KBM-7 (cell line): ENCODE results near the gene KAT6B.
"Not testable (repeated sequence)": the region's sequence is repeated elsewhere in the genome, so short reads cannot be mapped to it uniquely, and the experiment has no call there.

ENCODE experiments used
- DNase-seq: peaks from one replicate; pipeline ENCODE4 v3.0.0-alpha.2; 2015
- in situ Hi-C: fragments of 300-500 bp; cut with MboI; formaldehyde crosslinking; loops from 2 replicates; pipeline ENCODE4 v1.14.3; 2020; ENCODE audit warnings: low sequenced_read_pairs, low pct_unique_long_range_greater_than_20kb, mixed read lengths

The KAT6B gene

DNA sequence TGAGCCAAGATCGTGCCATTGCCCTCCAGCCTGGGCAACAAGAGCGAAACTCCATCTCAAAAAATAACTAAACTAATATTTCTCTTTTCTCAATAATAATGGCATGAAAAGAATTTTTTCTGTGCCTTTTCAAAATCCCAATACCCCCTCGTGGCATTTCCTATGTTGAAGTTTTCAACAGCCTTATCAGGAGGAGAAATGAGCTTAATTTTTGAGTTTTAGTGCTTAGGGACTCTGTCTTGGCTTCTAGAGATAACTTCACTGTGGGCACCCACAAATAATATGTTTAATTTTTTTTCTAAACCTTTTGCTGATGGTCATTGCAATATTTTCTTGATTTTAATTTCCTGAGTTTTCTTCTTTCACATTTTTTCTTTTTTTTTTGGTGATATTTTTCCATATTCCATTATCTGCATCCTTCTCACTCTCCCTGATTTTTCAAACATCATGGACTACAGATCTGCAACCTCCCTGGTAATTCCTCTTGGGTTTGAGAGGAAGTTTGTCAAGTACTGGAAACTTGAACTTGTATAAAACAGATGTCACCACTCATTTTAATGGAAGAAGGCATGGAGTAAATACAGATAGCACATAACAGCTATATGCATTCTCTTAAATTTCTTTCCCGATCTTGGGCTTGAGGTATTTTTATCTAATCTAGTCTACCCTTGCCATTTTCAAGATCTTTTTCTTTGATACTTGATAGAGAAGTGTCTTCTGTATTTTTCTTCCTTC, 84.0 kb downstream of the KAT6B start:
- in situ Hi-C loops: no loop called here
- no peak for DNase-seq

DNA sequence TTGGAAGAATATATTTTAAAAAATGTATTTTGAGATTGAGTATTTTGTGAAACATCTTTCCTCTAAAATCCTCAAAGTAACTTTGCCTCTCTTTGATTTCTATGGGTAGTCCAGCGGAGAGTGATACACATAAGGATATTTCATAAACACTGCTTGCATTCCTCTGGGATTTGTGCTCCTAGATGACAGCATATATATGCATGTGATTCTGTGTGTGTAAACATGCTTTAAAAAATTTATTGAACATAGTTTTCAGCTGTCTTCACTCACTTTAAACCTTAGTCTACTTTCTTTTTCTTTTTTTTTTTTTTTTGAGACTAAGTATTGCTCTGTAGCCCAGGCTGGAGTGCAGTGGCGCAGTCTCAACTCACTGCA, 84.6 kb downstream of the KAT6B start:
- DNase-seq: no peak
- in situ Hi-C loops: no loop called here

DNA sequence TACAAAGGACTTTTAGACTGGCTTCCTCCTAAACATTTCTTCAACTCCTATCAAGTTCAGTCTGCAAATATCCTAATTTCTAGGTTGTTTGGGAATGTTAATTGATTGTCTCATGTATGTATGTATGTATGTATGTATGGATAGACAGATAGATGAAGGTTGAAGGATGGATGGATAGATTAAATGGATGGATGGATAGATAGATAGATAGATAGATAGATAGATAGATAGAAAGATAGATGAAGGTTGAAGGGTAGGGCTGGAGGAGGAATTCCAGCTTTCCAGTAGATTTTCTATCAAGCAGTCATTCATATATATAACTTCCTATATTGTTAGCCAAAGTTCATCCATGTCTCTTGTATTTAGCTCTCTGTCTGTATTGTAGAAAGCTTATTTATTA, 85.8 kb downstream of the KAT6B start:
- in situ Hi-C loops: no loop called here
- DNase-seq: no peak

DNA sequence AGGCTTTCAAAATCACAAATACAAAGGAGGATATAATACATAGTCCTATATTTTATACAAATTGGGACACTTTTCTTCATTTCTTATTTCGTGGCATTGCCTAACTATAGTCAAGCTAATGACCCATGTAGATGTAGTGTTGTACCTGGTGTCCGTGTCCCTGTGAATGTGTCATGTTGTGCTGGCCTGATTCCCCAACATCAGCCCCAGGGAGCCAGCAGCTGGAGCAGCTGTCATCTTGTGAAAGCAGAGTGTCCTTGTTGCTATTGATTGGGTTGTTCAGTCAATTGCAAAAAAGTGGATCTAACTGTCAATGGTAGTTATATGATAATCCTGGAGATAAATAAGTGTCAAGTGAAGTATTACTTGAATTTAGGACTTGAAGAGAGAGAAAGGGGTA, 86.3 kb downstream of the KAT6B start:
- no peak for DNase-seq
- in situ Hi-C loops: no loop called here

DNA sequence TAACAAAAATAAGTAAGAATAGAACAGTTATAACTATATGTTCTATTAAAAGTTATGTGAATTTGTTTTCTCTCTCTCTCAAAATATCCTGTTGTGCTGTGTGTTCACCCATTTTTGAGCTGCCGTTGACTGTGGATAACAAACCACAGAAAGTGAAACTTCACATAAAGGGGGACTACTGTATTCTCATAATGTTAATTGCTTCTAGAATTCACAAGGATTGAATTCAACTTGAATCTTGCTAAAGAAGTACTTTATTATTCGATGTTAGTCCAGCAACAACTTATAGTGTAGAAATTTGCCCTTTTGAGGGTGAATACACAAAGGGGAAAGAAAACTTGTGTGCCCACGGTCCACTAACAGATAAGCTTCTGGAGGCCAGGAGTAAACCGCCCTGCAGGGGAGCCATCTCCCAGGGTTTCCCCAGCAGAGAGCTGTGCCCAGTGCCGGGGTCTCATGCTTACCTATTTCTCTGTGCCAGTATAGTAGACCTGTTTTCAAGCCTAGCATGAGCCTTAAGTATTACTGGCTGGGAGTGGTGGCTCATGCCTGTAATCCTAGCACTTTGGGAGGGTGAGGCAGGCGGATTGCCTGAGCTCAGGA, 87.1 kb downstream of the KAT6B start:
- in situ Hi-C loops: no loop called here
- no peak for DNase-seq

DNA sequence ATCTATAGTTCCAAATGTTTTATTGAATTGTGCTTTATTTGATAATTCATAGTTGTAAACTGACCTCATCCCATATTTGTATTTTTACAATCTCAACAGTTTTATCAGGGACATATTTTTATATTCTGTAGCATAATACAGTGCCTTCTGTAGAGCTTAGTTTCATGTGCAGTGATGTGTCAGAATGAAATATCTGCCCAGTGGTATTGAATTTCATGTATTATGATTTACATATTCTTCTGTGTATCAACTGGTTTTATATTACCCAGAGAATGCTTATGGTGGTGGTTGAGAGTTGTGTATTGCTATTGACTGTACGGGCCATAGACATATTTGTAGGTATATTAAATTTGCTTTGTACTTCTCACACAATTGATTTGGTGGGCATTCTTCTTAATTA, 89.9 kb downstream of the KAT6B start:
- in situ Hi-C loops: no loop called here
- no peak for DNase-seq

DNA sequence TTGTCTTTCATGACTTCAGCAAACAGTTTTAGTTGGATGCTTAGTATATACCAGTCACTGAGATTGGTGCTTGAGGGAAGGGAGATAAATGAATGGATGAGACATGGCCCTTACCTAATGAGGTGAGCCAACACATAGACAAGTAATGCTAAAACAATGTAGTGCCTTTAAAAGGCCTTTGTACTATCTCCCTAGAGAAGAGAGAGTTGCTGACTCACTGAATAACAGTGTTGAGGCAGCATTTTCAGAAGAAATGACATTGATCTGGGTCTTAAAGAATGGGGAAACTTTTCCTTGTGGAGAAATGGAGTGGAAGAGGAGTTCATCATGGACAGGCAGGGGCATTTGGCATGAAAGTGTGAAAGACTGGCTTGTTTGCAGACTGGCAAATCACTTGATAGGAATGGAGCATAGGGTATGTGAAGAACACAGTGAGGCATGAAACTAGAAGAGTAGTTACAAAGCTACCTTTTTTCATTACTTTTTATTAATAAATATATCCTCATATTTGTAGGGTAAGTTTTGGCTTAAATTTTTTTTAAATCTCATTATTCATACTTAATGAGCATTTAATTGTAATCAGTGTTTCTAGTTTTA, 91.2 kb downstream of the KAT6B start:
- in situ Hi-C loops: no loop called here
- no peak for DNase-seq

DNA sequence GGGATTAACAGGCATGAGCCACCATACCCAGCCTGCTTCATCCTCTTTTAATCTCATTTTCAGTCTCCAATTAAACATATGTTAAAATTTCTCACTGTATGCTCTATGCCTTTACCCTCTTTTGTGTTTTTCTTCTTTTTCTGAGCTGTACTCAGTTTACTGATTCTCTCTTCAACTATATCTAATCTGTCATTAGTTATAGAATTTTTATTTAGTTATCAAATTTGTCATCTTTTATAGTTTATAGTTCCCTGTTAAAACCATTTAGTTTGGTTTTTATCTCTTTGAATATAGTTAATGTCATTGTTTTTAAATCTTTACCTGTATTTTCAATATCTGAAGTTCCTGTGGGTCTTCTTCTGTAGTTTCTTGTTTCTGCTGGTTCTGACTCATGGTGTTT, 93.3 kb downstream of the KAT6B start:
- DNase-seq: no peak
- in situ Hi-C loops: no loop called here

DNA sequence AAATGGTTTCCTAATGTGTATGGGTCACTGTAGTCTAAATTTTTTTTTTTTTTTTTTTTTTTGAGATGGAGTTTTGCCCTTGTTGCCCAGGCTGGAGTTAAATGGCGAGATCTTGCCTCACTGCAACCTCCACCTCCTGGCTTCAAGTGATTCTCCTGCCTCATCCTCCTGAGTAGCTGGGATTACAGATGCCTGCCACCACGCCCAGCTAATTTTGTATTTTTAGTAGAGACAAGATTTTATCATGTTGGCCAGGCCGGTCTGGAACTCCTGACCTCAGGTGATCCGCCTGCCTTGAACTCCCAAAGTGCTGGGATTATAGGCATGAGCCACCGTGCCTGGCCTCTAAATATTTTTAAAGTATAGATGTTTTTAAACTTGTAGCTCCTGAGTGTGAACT, 94.7 kb downstream of the KAT6B start:
- in situ Hi-C loops, DNase-seq: not testable (repeated sequence)

DNA sequence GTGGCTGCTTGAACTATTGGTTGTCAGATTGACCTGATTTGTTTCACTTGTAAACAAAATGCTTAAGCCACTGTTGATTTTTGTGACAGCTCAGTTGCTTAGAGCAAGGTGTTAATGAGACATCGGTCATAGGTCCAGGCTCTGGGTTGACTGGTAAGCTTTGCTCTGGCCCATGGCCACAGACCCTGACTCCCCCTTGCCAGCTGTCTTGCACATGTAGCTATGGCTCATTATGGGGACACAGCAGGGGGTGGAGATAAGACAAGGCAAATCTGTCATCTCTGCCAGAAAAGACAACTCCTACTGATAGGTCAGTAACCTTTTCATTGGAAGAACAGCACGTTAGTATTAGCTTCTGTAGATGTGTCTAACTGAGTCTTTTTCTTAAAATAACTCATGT, 95.3 kb downstream of the KAT6B start:
- DNase-seq: peak; percentile 44
- in situ Hi-C loops: no loop called here

DNA sequence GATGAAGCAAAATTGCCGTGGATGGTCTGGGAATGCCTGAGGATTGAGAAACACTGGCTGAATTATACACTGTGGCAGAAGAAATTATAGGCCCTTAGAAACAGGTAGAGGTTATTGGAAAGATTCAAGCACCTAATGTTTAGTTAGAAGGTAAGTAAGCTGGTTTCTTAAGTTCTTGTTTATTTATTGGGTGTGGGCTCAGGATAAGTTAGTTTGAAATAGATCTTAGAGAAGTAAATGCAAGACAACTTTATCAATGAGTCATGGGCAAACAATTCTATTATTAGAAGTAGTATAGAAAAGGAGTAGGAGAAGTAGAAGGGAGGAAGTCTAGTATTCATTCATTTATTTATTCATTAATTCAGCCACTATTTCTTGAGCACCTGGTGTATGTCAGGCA, 96.5 kb downstream of the KAT6B start:
- in situ Hi-C loops: no loop called here
- DNase-seq: no peak

DNA sequence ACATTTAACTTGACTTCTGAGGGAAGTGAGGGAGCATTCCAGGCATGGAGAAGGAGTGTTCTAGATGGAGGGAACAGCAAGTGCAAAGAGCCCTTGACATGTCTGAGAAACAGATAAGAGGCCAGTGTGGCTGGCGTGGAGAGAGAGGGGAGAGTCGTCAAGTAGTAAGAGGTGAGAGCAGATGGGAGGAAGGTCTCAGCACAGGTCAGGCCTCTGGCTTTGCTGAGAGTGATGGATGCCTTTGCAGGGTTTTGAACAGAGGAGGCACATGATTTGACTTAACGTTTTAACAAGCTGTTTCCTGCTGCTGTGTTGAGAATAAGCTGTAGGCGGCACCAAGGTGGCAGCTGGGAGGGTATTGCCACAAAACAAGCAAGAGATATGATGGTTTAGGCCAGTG, 97.2 kb downstream of the KAT6B start:
- DNase-seq: peak; percentile 36
- in situ Hi-C loops: no loop called here

DNA sequence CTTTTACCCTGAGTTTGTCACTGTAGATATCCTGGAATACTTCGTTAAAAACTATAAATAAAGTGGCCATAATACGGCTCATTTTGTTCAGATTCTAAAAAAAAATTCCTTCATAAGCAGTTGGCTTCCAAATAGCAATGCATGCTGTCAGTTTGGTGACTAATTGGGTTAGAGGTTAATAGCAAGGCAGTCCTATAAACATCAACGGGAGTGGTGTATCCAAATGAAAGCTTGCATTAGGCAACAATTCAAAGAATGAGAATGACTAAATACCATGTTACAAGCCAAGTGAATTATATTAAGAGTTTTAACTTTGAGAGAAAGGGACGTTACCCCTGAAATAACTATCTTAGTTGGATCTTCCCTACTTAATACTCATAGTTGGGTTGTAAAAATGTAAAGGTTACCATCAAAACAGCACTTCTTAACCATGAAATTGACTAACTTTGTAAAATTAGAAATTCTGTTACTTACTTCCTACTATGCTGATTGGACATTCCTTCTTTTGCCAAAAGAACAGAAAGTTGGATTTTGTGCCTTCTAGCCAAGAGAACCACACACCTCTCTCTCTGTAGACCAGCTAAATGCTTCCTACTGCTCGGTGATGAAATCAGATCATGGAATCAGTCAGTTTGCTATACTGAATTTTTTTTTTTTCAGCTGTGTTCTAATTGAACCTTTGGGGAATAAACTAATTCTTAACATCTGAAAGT, 98.0 kb downstream of the KAT6B start:
- in situ Hi-C loops: no loop called here
- DNase-seq: no peak

DNA sequence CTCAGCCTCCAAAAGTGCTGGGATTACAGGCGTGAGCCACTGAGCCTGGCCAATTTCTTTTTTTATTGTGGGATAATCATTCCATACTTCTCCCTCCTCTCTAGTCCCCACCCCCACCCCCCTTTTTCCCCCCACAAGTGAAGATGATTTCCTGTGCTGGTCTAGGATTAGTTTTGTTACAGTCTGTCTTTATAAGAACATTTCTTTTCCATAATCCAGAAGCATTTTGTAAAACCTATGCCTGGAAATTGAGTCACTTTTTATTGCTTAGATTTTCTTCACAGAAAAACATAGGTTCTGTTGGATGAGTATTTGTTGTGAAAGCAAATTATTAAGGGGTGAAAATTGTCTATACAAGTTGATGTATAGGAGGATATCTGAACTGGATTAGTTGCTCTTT, 98.9 kb downstream of the KAT6B start:
- DNase-seq: no peak
- in situ Hi-C loops: no loop called here

DNA sequence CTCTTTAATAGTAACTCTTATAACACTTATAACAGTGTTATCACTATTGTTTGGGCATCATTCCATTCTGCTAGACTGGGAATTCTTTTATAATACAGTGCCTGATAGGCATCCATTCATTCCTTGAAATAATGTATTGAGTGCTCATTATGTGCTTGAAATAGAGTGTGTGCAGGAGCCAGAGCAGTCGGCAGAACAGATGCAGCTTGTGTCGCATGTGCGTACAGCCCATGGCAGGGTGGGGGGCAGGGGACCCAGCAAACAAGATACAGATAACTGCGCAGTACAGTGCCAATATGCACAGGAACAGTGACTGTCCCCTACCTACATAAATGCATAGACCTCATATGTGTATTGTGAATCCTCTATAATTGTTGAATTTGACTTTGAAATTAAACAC, 99.3 kb downstream of the KAT6B start:
- in situ Hi-C loops: no loop called here
- DNase-seq: no peak

DNA sequence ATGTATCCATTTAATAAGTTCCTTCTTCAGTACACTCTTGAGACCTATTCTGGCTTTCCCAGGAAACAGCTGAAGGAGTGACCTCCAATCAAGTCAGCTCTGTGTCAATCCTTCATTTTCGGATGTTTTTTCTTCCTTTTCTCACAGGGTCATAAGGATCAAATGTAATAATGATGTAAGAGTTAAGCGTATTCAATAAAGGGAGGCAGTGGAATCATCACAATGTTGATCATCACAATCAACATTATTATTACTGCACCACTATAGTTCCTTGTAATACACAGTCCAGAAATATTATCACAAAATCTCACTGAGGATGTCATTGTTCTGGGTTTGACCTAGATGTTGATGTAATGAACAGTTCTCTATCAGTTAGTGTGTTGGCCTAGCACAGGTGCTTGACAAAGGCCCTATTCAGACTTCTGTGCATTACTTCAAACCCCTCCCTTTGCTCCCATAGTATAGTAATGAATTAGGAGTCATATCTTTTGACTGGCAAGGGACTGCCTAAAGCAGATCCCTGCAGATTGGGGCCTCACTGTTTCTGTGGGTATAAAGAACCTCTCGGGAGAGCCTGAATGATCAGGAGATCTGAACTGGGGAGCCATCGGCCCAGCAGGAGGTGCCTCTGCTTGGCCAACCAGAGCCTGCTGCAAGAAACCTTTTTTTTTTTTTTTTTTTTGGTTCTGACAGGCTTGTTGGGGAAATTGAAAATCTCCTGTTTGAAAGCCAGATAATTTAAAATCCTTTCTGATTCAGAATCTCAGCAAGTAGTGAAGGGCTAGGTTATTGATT, 100.6 kb downstream of the KAT6B start:
- no peak for DNase-seq
- in situ Hi-C loops: no loop called here

DNA sequence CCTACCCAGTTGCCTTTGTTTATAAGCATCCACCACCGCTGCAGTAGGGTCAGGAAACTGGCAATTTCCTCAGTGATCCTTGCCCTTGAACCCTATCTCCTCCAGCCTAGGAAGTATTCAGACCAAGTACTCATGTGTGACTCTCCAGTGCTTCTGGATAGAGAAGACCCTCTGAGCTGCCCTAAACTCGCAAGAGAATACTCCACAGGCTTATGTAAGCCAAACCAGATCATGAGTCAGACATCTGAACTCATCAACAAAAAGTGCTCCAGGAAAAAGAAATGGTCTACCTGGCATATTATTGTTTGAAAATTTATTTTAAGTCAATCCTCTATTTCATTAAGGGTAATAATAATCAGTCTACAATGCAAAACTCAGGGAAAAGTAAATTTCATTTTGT, 101.3 kb downstream of the KAT6B start:
- DNase-seq: no peak
- in situ Hi-C loops: no loop called here

DNA sequence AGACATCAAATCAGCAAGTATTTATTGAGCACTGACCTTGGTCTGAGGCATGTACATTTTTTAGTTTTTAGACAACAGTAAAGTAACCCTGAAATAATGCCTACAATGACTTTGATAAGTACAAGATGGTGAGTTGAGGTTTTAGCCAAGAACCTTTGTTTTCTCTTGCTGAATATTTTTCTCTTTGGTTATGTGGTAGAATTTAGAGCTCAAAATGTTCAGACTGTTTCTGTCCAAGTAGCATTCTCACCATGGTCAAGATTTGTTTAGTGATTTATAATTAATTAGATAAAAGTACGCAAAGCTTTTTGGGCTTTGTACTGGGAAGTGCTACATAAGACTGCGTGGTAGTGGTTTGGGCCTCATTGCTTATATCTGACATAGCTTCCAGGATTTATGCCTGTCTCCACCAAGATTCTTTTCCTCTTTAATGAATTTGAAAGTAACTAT, 102.4 kb downstream of the KAT6B start:
- DNase-seq: no peak
- in situ Hi-C loops: no loop called here

DNA sequence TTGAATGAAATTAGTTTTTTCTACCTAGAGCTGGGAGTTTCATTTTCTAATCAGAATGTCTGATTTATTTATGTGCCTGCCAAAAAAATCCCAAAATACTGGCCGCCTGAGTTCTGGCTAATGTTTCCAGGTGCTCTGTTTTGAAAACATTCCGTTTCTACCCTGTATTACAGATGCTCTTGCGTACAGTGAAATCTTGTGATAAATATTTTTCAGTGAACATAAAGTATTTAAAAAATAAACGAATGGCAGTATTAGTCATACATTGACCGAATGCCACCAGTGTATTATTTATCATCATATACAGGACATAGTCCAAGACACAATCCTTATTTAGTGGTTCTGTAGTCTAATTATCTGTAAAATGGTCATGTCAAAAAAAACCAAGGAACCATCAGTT, 102.8 kb downstream of the KAT6B start:
- in situ Hi-C loops: no loop called here
- no peak for DNase-seq
